NCI-H1930 (cell line): ENCODE measurements around the gene ANKRD35.
A peak's percentile ranks its signal among the peaks of the same experiment; 100 is the strongest.
"Not testable (repeated sequence)": the region's sequence is repeated elsewhere in the genome, so short reads cannot be mapped to it uniquely, and the experiment has no call there.

Source experiments
- DNase-seq, 2 experiments: peaks; one replicate each; lab custom pipeline; 2025; lab: John Stamatoyannopoulos, UW

The ANKRD35 gene

GRCh38 chr1:145885738-145886287 is at the start of gene ANKRD35:
TSS of gene ANKRD35 (minus strand) at chr1:145885866. CDS start at chr1:145885758, 108 bp downstream.
- DNase-seq = peak; percentile 57 to 75

- not testable (repeated sequence) for DNase-seq
Observed at GRCh38 chr1:145932522-145933009, 46.9 kb upstream of the ANKRD35 start.

GRCh38 chr1:145927916-145928643 is 42.4 kb upstream of the ANKRD35 start:
- DNase-seq = no peak

GRCh38 chr1:145927063-145927886 is 41.6 kb upstream of the ANKRD35 start, which contains the start of gene RBM8A:
TSS of gene RBM8A (minus strand) at chr1:145927484. CDS start at chr1:145927426, 58 bp downstream.
- peak; percentile 97 for DNase-seq

GRCh38 chr1:145926686-145927062 is 41.0 kb upstream of the ANKRD35 start:
- DNase-seq = no peak

GRCh38 chr1:145922266-145922665 is 36.6 kb upstream of the ANKRD35 start:
- no peak for DNase-seq

- DNase-seq = not testable (repeated sequence)
Observed at GRCh38 chr1:145920297-145920696, 34.6 kb upstream of the ANKRD35 start.

- no peak for DNase-seq
Observed at GRCh38 chr1:145918992-145919939, 33.6 kb upstream of the ANKRD35 start.

- DNase-seq = peak; percentile 67 to 75
Observed at GRCh38 chr1:145918144-145918991, 32.7 kb upstream of the ANKRD35 start, which contains the start of gene PEX11B. TSS of gene PEX11B (minus strand) at chr1:145918717. CDS start at chr1:145918688, 29 bp downstream.

- no peak for DNase-seq
Observed at GRCh38 chr1:145917595-145917994, 31.9 kb upstream of the ANKRD35 start.

- DNase-seq = no peak
Observed at GRCh38 chr1:145916745-145917144, 31.1 kb upstream of the ANKRD35 start.

GRCh38 chr1:145912128-145912641 is 26.5 kb upstream of the ANKRD35 start:
- no peak for DNase-seq

- DNase-seq = no peak
Observed at GRCh38 chr1:145908653-145909052, 23.0 kb upstream of the ANKRD35 start.

- no peak for DNase-seq
Observed at GRCh38 chr1:145906954-145907753, 21.5 kb upstream of the ANKRD35 start.

GRCh38 chr1:145901312-145902021 is 15.8 kb upstream of the ANKRD35 start:
- no peak for DNase-seq

- no peak for DNase-seq
Observed at GRCh38 chr1:145898756-145899155, 13.1 kb upstream of the ANKRD35 start.

GRCh38 chr1:145897969-145898368 is 12.3 kb upstream of the ANKRD35 start:
- DNase-seq = no peak

- DNase-seq = no peak
Observed at GRCh38 chr1:145895471-145895870, 9.8 kb upstream of the ANKRD35 start.
